Vagina (tissue), 2 donors: Measurements from ENCODE around the gene ARFGEF3.

Source experiments
- CTCF ChIP-seq, 3 experiments: fragments of 450-650 bp in 2 of 3; fragments of 200-600 bp in 1 of 3; sonication (generic) in 1 of 3; IDR thresholded peaks; one replicate each; pipeline ENCODE4 v1.5.1; 2017 to 2019; ENCODE audit warnings: antibody characterized with exemption in 3 of 3, mild to moderate bottlenecking in 2 of 3, moderate library complexity in 2 of 3
- POLR2AphosphoS5 ChIP-seq, 2 donors: sonication (generic); formaldehyde crosslinking; IDR thresholded peaks; one replicate each; pipeline ENCODE4 v1.9.0; 2017; ENCODE audit warnings: antibody characterized with exemption in 2 of 2, mild to moderate bottlenecking in 2 of 2, low read depth in 1 of 2; ENCODE audit not compliant: insufficient read depth in 1 of 2

- TF ChIP-seq POLR2AphosphoS5 (IDR thresholded peaks at IDR 0.05; ENCODE audit: insufficient read depth in 1 of 2, low read depth in 1 of 2) (no peak), CTCF (IDR thresholded peaks at IDR 0.05) (no peak)
Observed at GRCh38 chr6:138246650-138247440, 85.1 kb downstream of the ARFGEF3 start.
